ENCODE measurements around the gene DHRS11. TPM values are rescaled to one million over a fixed set of nuclear protein-coding genes. Genes with fewer than 3 reads are reported as not detected.

DHRS11 gene
- total RNA-seq, 1 donor from 2014 or later, result 7.1 TPM

Other genes starting within 250 kb of the DHRS11 start
- gene TBC1D3H, start 203.4 kb upstream of the DHRS11 start, total RNA-seq, result not detected in 2 replicates
- 26.4 and 29.4 TPM in 2 replicates for gene ZNHIT3, start 105.2 kb upstream of the DHRS11 start, total RNA-seq
- gene MYO19, start 57.0 kb upstream of the DHRS11 start, total RNA-seq, result 41.0 and 42.9 TPM in 2 replicates
- gene PIGW, start 56.9 kb upstream of the DHRS11 start, total RNA-seq, result 7.5 and 8.4 TPM in 2 replicates
- 80.0 and 80.8 TPM in 2 replicates for gene GGNBP2, start 47.0 kb upstream of the DHRS11 start, total RNA-seq
- 3.1 and 4.8 TPM in 2 replicates for gene MRM1, start 9.7 kb downstream of the DHRS11 start, total RNA-seq

All from astrocyte (in vitro differentiated cells and primary cell).